ENCODE measurements around the gene BLACAT1. TPM values are rescaled to one million over a fixed set of nuclear protein-coding genes. Genes with fewer than 3 reads are reported as not detected.

Gene BLACAT1
- total RNA-seq, 1 donor from 2014 or later: 0.84 TPM

- intact Hi-C loops (cut with DNase I): no loop called here
- H3K27ac ChIP-seq: no peak overlapping the region
- no peak for TF ChIP-seq CTCF (IDR thresholded peaks at IDR 0.05)
- ATAC-seq (no peak), DNase-seq (no peak)
- H3K4me1 ChIP-seq: peaks cover 12% of the 10 kb centered on the region
- H3K27me3 ChIP-seq: no peaks in the 10 kb centered on the region
- H3K36me3 ChIP-seq: no peaks in the 10 kb centered on the region
- no peak overlapping the region for H3K4me3 ChIP-seq
- H3K9me3 ChIP-seq: no peaks in the 10 kb centered on the region
These were observed 44.7 kb upstream of the BLACAT1 start for GRCh38 chr1:205500240-205501233.

GRCh38 chr1:205499789-205500188 is 43.9 kb upstream of the BLACAT1 start:
- no peak for DNase-seq
- Histone ChIP-seq H3K36me3 (no peaks in the 10 kb centered on the region), H3K9me3 (no peaks in the 10 kb centered on the region), H3K27ac (no peak overlapping the region), H3K4me3 (no peak overlapping the region), H3K27me3 (no peaks in the 10 kb centered on the region), H3K4me1 (peaks cover 6% of the 10 kb centered on the region)
- intact Hi-C loops (cut with DNase I): no loop called here
- no peak for TF ChIP-seq CTCF (IDR thresholded peaks at IDR 0.05)
- no peak for ATAC-seq

GRCh38 chr1:205497351-205497750 is 41.5 kb upstream of the BLACAT1 start:
- Histone ChIP-seq H3K9me3 (no peaks in the 10 kb centered on the region), H3K36me3 (no peaks in the 10 kb centered on the region), H3K4me3 (no peak overlapping the region), H3K27ac (no peak overlapping the region), H3K27me3 (no peaks in the 10 kb centered on the region), H3K4me1 (peaks cover 11% of the 10 kb centered on the region)
- intact Hi-C loops (cut with DNase I): no loop called here
- TF ChIP-seq CTCF (IDR thresholded peaks at IDR 0.05): no peak
- DNase-seq (no peak), ATAC-seq (no peak)

GRCh38 chr1:205496661-205497060 is 40.8 kb upstream of the BLACAT1 start:
- intact Hi-C loops (cut with DNase I): no loop called here

GRCh38 chr1:205495237-205495823 is 39.5 kb upstream of the BLACAT1 start:
- intact Hi-C loops (cut with DNase I): no loop called here
- no peak for TF ChIP-seq CTCF (IDR thresholded peaks at IDR 0.05)
- Histone ChIP-seq H3K9me3 (no peaks in the 10 kb centered on the region), H3K27ac (no peak overlapping the region), H3K4me3 (no peak overlapping the region), H3K27me3 (peaks cover 7% of the 10 kb centered on the region), H3K36me3 (no peaks in the 10 kb centered on the region), H3K4me1 (peaks cover 11% of the 10 kb centered on the region)
- no peak for DNase-seq
- ATAC-seq: no peak

More at GRCh38 chr1:205496661-205497060, 40.8 kb upstream of the BLACAT1 start:
- no peaks in the 10 kb centered on the region for H3K36me3 ChIP-seq
- no peak for TF ChIP-seq CTCF (IDR thresholded peaks at IDR 0.05)
- no peak overlapping the region for H3K4me3 ChIP-seq
- H3K27ac ChIP-seq: no peak overlapping the region
- H3K4me1 ChIP-seq: peaks cover 11% of the 10 kb centered on the region
- ATAC-seq: no peak
- no peaks in the 10 kb centered on the region for H3K27me3 ChIP-seq
- H3K9me3 ChIP-seq: no peaks in the 10 kb centered on the region
- DNase-seq: no peak
